Measurements from ENCODE around the gene GLI3.

GLI3 gene

DNA sequence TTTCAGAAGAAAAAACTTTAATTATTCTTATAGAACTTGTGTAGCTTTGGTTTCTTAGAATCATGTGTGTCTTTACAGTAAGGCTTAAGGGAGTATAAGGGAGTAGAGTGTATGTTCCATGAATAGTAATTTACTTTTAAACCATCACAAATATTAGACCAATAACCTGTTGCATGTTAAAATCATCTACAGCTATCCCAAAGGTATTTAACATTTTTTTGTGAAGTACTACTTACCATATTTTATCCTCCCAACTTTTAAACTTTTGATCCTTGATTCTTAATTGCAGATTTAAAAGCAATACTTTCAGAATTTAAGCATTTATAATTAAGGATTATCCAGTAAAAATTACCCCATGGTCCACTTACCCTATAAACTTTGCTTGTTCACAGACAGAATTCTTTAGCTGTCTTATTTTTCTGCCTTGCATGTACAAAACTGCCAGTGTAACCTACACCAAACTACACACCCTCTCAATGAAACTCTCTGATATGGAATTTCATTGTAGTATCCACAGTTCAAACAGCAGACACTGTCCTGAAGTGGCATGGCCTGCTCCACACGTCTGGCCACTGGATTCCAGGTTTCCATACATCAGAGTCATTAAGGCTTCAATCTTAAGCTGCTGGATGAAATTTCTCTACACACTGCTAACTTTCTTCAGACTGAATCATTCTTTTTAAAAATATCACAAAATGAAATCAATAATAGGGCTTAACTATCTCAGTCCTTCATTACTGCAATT lies 5.8 kb downstream of the GLI3 start:
- TF ChIP-seq SIN3A (IDR thresholded peaks at IDR 0.05; ENCODE audit: borderline replicate concordance, insufficient read depth, low read length) (no peak), POLR2AphosphoS5 (IDR thresholded peaks at IDR 0.05; ENCODE audit: low read depth, low read length) (no peak), FOXP2 (optimal IDR thresholded peaks at IDR 0.05; ENCODE audit: borderline replicate concordance, extremely low read depth, extremely low read length, insufficient read depth) (no peak), REST (IDR thresholded peaks at IDR 0.05; ENCODE audit: insufficient read depth in 1 of 2, low read depth in 2 of 2, low read length in 2 of 2) (no peak), TAF1 (IDR thresholded peaks at IDR 0.05; ENCODE audit: borderline replicate concordance, insufficient read depth, low read length) (no peak)

- TF ChIP-seq REST (IDR thresholded peaks at IDR 0.05; ENCODE audit: insufficient read depth in 1 of 2, low read depth in 2 of 2, low read length in 2 of 2), result no peak
- no peak for TF ChIP-seq FOXP2 (optimal IDR thresholded peaks at IDR 0.05; ENCODE audit: borderline replicate concordance, extremely low read depth, extremely low read length, insufficient read depth)
- TF ChIP-seq POLR2AphosphoS5 (IDR thresholded peaks at IDR 0.05; ENCODE audit: low read depth, low read length), result no peak; the same call in 1 of the 2 replicates
- no peak for TF ChIP-seq TAF1 (IDR thresholded peaks at IDR 0.05; ENCODE audit: borderline replicate concordance, insufficient read depth, low read length)
- TF ChIP-seq SIN3A (IDR thresholded peaks at IDR 0.05; ENCODE audit: borderline replicate concordance, insufficient read depth, low read length), result no peak
Observed at GRCh38 chr7:42227936-42228591, 8.9 kb downstream of the GLI3 start.

DNA sequence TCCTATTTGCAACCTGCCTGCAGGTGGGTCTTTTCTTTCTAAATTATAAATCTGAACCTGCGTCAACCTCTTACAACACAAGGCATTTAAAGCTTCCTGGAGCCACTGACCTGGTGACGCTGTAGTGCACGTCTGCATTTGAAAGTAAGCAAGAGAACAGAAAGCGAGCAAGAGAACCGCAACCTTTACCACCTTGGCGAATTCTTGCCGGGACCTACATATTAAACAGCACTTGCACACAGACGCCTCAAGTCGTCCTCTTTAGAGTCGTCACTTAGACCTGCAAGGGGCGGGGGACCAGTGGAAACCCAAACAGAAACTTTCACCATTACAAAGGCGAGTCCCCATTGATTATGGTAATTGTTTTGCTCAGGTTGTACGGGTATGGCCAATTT lies 9.5 kb downstream of the GLI3 start:
- TF ChIP-seq REST (IDR thresholded peaks at IDR 0.05; ENCODE audit: insufficient read depth in 1 of 2, low read depth in 2 of 2, low read length in 2 of 2), result no peak

DNA sequence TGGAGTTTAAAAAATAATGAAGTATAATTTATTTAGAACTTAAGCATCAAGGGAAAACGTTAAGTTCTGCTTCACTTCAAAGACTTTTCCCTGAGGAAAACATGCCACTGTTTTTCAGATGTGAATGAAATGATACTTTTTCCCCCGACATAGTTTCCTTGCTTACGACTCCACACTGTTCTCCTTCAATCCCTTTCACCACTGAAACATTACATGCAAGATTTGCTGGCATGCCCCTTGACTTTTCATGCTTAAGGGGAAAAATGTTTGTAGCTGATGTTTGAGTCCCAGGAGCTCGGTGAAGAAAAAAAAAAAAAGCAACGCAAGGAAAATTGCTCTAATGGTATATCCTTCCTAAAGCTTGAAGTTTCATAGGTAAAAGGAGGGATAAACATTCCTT lies 10.0 kb downstream of the GLI3 start:
- TF ChIP-seq TAF1 (IDR thresholded peaks at IDR 0.05; ENCODE audit: borderline replicate concordance, insufficient read depth, low read length) (no peak), POLR2AphosphoS5 (IDR thresholded peaks at IDR 0.05; ENCODE audit: low read depth, low read length) (0 out of 2 replicates have a peak, but pooled peaks have one; percentile 11), SIN3A (IDR thresholded peaks at IDR 0.05; ENCODE audit: borderline replicate concordance, insufficient read depth, low read length) (no peak)

DNA sequence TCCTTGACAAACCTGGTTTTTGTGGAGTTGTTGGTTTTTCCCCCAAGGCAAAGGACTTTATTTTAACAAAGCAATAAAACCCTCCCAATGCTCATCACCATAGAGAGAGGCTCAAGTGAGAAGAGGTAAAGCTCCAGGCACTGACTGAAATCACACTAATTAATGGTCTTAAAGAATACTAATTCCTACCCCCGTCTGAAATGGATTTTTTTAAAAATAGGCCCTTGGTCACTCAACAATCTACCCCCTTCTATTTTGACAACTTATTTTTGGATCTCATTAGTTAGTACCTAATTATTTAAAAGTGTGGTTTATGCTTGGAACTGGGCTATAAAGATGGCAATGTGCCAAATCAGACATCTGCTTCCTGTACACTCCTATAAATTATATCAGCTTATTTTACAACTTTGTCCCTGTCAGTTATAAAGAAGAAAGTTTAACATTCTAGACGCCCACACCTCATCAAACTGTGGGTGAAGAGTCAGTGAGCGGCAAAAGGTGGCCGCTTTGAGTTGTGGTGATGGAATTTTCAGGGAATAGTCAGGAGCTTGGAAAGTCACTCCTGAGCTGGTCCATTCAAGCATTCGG lies 10.6 kb downstream of the GLI3 start:
- TF ChIP-seq SIN3A (IDR thresholded peaks at IDR 0.05; ENCODE audit: borderline replicate concordance, insufficient read depth, low read length) (peak; percentile 75; the same call in 1 of the 2 replicates), REST (IDR thresholded peaks at IDR 0.05; ENCODE audit: insufficient read depth in 1 of 2, low read depth in 2 of 2, low read length in 2 of 2) (no peak), FOXP2 (optimal IDR thresholded peaks at IDR 0.05; ENCODE audit: borderline replicate concordance, extremely low read depth, extremely low read length, insufficient read depth) (no peak), POLR2AphosphoS5 (IDR thresholded peaks at IDR 0.05; ENCODE audit: low read depth, low read length) (no peak)
